Measurements from ENCODE around the gene BRI3BP.

BRI3BP gene, protein sequence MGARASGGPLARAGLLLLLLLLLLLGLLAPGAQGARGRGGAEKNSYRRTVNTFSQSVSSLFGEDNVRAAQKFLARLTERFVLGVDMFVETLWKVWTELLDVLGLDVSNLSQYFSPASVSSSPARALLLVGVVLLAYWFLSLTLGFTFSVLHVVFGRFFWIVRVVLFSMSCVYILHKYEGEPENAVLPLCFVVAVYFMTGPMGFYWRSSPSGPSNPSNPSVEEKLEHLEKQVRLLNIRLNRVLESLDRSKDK

DNA sequence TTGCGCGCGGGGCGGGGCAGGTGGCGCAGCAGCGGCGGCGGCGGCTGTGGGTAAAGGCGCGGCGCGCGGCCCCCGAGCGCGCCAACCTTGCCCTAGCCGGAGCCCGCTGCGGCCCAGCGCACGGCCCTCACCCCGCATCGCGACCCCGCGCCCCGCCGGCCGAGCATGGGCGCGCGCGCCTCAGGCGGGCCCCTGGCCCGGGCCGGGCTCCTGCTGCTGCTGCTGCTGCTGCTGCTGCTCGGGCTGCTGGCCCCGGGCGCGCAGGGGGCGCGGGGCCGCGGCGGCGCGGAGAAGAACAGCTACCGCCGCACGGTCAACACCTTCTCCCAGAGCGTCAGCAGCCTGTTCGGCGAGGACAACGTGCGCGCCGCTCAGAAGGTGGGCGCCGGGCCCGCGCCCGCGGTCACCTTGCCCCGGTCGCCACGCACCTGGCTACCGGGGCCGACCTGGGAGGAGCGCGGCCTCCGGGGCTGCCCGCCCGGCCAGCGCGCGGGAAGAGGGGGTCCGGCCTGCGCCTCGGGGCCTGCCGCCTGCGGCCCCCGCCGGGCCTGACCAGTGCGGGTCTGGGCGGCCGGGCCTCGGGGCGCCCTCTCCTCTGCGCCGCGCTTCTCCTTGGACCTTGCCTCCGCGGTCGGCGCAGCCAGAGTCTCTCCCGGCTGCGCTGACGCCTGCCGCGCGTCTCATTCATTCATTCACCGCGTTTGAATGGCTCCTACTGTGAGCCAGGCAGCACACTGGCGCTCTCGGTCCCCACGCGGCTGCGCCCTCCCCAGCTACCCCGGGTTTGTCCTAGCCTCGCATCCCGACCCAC, at the start of gene BRI3BP:
Gene BRI3BP, plus strand, starts transcription at position 20 of the 811 bp plus-strand sequence. Its CDS starts 146 bp downstream, at position 166.
- peak; percentile 59 for DNase-seq (ENCODE audit: low spot score)

DNA sequence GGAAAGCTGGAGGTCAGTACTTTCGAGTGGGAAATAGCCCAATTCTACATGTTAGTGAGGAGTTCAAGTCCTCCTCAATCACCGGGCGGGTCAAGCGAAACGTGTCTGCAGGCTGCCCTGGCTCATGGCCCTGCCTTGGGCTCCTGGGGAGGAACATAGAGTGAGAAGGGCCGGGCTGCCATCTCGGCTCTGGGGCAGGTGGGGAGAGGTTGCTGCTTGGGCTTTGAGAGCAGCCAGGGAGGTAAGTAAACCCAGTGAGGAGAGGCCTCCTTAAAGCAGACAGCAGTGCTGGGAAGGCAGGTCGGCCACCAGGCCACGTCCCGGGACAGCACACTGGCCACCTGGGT, 47.0 kb upstream of the BRI3BP start:
- no peak for DNase-seq (ENCODE audit: low spot score)

DNA sequence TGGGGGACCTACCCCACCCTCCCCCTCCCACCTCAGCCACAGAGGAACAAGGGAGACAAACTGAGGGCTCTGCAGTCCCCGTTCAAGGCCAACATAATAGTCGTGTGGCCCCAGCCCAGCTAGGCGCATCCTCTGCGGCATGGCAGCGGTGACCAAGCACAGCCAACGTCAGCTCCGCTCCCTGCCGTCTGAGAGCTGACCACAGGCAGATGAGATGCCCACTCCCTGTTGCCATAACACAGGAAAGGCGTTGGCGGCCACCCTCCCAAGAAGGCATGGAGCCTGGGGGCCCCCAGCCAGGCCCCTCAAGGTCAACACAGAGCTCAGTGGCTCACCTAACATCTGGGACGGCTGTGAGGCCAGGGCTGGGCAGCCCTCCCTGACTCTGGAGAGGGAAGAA, 46.4 kb upstream of the BRI3BP start:
- DNase-seq (ENCODE audit: low spot score) = no peak

DNA sequence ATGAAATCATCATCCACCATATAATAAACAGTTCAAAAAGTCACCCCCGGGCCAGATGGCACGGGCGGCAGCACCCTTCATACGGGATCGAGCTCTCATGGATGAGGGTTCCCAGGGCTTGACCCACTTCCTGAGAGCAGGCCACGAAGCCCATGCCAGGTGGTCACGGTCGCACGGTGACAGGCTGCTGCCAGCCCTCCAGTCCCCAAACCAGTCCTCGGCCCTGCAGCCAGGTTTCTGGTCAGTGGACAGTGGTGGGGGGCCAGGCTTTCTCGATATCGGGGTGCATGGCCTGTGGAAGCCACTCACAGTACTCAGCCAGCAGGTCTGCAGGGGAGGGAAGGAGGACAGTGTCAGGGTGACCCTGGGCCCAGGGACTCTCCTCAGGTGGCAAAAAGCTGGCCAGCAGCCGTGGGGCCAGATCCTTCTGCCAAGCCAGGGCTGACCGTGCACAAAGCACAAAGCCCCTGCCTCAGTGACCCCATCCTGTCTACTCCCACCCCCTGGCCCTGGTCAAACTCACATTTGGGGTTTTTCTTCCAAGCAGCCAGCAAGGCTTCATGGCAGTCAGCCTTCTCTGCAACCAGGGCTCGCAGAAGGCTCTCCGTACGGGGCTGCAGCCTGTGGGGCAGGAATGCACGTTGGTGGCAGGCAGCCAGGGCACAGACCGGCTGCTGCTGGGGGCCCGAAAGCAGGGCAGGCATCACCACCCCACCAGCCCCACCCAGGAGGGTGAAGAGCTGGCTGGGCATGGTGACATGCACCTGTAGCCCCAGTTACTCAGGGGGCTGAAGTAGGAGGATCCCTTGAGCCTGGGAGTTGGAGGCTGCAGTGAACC, 45.7 kb upstream of the BRI3BP start:
- no peak for DNase-seq (ENCODE audit: low spot score)

DNA sequence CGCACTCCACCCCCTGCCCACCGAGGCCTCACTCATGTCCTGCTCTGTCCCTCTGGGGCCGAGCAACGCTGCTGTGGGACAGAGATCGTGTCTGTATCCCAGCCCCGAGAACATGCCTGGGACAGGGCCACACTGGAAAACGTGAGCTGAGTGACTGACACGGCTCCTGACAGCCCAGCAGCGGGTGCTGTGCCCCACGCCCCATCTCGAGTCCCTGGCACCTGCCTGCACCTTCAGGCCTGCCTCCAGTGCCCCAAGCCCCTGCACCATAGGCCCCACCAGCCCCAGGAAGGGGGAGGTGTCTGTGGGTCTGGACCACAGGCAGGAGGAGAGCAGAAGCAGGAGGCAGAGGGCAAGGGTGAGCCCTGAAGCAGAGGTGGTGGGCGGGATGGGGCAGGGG, 44.4 kb upstream of the BRI3BP start:
- DNase-seq (ENCODE audit: low spot score) = no peak

DNA sequence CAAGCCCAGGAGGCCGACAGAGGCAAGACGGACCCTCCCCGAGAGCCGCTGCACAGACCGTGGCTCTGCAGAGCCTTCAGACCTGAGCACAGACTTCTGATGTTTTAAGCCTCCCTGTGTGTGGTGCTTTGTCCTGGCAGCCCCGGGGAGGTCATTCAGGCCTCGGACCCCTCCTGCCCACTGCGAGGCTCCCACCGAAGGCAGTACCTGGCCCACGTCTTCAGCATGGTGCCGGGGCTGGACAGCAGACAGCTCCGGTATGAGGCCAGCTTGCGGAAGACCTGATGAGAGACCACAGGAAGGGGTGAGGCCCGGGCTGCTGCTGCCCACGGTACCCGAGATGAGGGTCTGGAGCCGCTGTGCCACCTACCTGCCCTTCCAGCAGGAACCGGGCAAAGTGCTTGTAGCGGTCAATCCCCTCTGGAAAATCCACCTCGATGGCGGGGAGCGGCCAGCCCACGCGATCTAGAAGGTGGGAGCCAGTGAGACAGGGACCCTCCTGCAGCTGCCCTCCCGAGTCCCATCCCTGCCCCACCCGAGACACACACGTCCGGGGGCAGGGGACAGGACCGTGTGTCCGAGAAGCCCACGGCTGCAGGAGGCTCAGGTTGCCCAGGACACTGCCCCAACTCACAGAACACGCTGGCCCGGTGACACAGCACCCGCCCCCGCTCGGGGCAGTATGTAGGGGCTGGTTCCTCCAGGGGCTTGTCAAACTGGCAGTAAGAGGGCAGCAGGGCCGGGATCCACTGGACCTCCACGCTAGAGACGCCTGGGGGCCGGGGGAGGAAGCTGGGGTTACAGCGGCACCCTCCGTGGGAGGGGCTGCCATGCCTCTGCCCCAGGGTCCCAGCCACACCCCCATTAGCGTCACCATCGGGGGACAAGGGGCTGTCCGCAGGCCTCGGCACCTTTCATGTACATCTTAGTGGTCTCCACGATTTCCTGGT, 43.4 kb upstream of the BRI3BP start:
- no peak for DNase-seq (ENCODE audit: low spot score)

DNA sequence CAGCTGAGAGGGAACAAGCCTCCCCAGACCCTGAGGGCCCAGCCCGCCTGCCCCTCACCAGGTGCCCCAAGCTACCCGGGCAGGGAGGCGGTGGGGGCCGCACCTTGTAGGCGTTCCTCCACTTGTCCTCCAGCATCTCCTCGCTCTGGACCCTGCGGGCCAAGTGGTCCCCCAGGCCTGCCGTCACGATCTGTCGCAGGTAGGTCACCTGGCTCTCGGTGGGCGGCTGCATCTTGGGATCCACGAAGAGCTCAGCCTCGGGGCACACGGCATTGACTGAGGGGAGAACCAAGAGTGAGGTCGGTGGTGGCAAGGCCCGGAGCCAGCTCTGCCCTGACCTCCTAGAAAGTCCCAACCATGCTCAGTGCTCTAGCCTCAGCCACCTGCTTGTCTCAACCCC, 41.1 kb upstream of the BRI3BP start:
- DNase-seq (ENCODE audit: low spot score) = no peak

DNA sequence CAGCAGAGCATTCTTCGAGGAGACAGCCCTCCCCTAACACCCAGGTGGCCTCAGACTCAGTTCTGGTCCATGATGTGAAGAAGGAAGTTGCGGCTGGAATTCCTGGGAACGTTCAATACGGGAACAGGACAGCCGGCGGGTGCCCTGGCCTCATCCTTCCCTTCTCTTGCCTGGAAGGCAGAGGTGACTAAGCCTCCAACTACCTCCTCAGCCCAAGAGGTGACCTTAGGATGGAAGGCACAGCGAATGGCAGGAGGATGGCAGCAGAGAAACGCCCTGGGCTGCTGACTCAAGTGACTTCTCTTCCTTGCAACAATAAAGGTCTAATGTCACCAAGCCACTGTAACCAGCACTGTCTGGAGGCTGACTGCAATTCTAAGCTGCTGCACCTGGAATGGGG, 40.6 kb upstream of the BRI3BP start:
- DNase-seq (ENCODE audit: low spot score) = no peak

DNA sequence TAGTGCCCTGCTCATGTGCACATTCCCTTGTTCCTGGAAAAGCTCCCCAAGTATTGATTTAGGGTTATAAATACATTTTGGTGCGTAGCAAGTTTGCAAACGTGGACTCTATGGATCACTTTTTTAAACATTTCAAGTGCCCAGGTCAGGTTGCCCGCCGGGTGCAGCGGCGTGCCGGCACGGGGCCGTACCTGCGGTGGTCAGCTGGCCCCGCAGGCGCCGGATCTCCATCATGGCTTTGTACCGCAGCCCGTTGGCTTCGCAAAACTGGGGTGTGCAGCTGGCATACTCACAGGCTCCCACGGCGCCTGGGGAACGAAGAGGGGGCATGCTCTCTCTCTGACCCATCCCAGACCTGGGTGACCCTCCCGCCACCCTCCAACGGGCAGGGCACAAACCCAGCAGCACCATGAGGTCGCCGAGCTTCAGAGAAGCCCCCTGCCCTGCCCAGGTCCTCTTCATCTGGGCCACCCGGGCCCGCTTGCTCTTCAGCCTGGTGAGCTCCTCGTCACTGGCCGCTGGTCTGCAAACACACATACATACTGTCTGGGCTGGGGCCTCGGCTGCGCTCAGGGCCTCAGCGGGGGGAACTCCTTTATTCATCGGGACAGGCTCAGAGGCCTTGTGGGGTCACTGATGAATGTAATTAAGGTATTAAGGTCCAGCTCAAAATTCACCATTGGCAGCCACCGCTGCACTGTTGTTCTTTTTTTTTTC, 39.6 kb upstream of the BRI3BP start:
- no peak for DNase-seq (ENCODE audit: low spot score)

DNA sequence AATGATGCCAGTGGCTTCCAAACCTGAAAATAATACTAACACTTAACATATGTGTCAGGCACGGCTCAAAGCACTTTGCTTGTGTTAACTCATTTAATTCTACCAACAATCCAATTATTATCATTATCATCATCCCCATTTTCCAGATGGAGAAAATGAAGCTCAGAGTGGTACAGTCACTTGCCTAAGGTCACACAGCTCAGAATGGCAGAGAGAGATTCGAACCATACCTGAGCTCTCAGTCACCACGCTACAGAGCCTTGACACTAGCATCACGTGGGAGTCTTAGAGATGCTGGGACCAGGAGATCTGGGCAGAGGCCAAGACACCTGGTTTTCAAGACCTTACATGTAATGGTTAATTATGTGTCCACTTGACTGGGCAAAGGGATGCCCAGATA, 38.7 kb upstream of the BRI3BP start:
- no peak for DNase-seq (ENCODE audit: low spot score)

DNA sequence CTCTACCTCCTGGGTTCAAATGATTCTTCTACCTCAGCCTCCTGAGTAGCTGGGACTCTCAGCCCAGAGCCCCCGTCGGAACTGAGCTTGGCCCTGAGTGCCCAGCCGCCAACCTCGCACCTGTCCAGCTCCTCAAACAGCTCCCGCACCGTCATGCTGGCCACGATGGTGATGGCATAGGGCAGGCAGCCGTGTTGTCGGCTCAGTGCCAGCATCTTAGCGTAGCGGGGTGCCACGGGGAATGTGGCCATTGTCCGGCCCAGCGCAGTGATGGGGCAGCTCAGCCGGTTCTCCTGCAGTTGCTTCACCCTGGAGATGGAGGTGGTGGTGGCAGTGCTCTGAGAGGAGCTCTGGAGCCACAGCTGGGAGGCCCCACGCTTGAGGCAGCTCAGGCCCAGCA, 36.9 kb upstream of the BRI3BP start:
- no peak for DNase-seq (ENCODE audit: low spot score)

DNA sequence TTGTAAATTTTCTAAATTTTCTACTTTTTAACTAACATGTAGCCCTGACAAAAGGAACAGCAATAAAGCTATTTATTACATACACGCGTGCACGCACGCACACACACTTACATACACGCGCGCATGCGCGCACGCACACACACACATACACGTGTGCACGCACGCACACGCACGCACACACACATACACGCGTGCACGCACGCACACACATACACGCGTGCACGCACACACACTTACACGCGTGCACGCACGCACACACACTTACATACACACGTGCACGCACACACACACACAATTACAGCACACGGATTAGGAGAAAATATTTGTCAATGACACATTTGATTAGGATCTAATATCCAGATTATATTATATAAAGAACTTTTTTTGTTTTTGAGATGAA, 32.4 kb upstream of the BRI3BP start:
- no peak for DNase-seq (ENCODE audit: low spot score)

DNA sequence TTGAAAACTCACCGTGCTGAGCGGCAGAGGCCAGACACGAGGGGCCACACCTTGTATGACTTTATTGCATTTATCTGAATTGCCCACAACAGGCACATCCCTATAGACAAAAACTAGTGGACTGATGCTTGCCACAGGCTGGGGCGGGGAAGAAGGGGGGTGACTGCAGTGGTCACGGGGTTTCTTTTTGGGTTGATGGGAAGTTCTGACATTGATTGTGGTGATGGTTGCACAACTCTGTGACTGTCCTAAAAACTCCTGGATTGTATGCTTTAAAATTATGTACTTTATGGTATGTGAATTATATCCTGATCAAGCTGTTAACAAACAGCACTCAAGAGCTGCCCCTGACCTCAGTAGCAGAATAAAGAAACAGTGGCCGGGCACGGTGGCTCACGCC, 30.2 kb upstream of the BRI3BP start:
- DNase-seq (ENCODE audit: low spot score) = no peak

DNA sequence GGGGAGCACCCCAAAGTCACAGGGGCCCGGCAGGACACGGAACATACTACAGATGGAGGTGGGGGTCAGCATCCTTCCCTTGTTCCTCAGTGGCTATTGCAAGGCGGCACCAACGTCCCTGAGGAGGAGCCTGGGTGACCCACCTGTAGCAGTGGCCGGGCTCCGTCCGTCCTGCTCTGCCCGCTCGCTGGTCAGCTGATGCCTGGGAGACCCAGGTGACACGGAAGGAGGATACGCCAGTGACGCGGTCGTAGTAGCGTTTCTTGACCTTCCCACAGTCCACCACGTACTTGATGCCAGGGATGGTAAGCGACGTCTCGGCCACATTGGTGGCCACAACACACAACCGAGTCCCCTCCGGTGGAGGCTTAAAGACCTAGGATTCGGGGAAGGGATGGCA, 29.2 kb upstream of the BRI3BP start:
- no peak for DNase-seq (ENCODE audit: low spot score)

DNA sequence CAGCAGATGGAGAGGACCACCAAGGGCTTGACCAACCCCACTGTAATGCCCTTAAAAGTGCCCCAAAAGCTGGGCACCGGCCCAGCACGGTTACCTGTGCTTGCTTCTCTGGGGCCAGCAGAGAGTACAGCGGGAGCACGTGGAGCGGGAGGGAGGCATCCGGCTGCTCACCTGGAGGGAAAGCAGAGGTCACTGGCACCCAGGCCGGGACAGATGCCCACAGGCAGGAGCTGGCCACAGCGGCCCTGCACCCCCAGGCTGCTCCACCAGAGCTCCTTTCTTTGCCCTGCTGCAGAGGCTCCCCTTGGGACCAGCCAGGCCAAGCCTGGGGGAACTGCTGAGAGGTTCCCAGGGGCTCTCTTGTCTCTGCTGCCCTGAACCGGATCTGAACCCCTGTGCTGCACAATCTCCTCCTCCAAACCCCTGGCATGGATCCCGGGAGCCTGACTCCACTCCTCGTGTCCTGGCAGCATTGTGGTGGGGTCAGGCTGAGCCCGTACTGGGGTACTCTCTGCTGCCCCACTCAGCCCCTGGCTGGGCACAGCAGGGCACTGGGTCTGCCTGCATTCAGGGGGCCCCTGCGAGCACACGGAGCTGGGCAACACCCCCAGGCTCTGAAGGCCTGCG, 28.5 kb upstream of the BRI3BP start:
- no peak for DNase-seq (ENCODE audit: low spot score)

DNA sequence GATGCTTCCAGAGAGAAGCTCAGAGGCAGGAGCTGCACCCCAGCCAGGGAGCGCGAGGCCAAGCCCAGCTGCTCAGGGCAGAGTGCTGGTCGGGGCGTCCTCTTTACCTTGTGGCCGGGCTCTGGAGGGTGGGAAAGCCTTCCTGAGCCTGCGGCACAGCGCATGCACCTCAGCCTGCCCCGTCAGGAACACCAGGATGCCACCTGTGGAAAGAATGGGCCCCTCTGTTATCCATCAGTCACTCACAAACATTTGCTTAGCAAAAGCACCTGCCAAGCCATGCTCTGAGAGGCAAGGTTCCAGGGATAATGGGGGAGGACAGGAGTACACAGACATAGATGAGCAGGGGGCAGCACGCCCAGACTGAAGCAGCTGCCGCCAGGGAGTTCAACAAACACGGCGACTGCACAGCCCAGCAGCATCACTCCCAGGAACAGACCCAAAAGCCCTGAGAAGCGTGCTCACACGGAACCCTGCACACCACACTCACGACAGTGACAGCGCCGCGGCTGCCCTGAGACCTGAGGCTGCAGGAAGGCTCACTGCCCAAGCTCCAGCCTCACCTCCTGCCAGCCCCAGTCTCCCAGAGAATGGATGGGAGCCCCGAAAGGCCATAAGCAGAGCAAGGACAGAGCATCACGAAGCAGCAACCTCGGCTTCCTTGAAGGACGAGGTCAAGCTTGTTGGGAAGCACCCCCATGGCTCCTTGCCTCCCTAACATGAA, 26.3 kb upstream of the BRI3BP start:
- no peak for DNase-seq (ENCODE audit: low spot score)

DNA sequence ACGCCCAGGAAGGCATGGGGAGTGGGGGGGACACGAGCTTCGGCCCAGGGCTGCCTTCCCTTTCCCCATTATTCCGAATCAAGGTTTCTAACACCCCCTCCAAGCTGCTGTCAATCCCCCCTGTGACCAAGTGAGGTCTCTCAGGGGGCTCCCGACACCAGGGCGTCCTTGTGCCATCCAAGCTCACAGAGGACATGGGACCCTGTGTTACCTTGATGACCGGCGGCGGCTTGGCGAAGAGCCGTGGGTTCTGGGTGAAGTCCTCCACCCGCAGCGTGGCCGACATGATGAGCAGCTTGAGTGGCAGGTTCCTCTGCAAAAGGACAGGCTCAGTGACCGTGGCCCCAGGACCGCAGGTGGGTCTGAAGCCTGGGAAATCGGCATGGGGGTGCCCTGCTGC, 24.8 kb upstream of the BRI3BP start:
- DNase-seq (ENCODE audit: low spot score) = no peak

DNA sequence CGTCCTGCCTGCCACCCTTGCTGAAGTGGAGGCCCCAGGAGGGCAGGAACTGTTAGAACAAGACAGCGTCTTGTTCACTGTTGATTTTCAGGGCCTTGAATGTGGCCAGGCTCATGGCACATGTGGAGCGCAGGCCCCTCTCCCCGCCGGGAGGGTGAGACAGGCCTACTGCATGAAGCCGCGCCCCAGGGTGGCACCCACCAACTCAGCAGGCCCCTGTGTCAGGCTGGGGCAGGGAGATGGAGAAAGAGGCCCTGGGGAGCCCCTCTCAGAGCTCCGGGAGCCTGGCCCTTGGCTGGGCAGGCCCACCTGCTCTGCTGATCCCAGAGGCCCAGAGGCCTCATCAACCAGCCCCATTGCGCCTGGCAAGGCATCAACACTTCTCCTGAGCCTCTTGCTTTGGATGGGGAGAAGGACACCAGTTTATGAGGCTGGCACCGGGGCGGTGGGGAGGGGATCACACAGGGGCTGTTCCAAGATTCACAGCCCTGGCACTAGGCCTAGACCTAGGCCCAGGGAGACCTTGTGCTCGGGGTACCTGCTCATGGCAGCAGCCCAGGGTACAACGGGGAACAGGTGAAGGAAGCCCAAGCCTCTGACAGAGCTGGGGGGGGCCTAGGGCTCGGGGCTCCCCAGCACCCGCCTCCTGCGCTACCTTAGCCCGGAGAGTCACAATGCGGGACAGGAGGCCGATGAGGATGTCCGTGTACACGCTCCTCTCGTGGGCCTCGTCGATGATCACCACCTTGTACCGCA, 22.6 kb upstream of the BRI3BP start:
- DNase-seq (ENCODE audit: low spot score) = no peak

DNA sequence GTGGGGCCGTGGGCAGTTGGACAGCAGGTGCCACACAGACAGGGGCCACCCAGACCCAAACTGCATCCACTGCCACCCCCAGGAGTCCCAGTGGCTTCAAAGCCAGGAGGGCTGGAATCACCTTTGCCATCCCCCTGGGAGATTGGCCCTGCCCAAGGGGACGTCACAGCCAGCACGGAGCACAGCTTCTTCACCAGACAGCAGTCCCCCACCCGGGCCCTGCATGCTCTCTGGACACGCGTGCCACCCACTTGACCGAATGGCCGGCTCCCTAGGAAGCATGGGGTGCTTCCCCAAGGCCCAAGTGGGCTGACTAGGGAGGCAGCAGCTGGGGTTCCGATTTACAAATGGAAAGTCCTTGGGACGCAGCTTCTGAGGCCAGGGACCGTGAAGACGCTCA, 21.8 kb upstream of the BRI3BP start:
- DNase-seq (ENCODE audit: low spot score) = no peak
